Mesodermal cell (in vitro differentiated cells): Measurements from ENCODE around the gene PRDM2.
A peak's percentile ranks its signal among the peaks of the same experiment; 100 is the strongest.

Experiments
- H3K27ac ChIP-seq: 2 replicates; pipeline ENCODE4 v1.7.0; 2013; ENCODE audit warnings: mild to moderate bottlenecking, low read depth, low read length, moderate library complexity; ENCODE audit not compliant: severe bottlenecking
- H3K36me3 ChIP-seq: 2 replicates; pipeline ENCODE4 v1.7.1; 2013; ENCODE audit warnings: mild to moderate bottlenecking, low read length, moderate library complexity; ENCODE audit not compliant: control insufficient read depth, insufficient read depth
- H3K4me1 ChIP-seq: one replicate; pipeline ENCODE4 v1.7.1; 2013; ENCODE audit warnings: mild to moderate bottlenecking, low read length; ENCODE audit not compliant: insufficient read depth, control insufficient read depth, poor library complexity, severe bottlenecking
- H3K4me3 ChIP-seq: 2 replicates; pipeline ENCODE4 v1.7.0; 2013; ENCODE audit warnings: low read length, control low read depth, mild to moderate bottlenecking; ENCODE audit not compliant: insufficient read depth, poor library complexity, severe bottlenecking; ENCODE audit errors: extremely low read depth
- H3K9me3 ChIP-seq: 2 replicates; pipeline ENCODE4 v1.7.1; 2013; ENCODE audit warnings: mild to moderate bottlenecking, low read length, moderate library complexity; ENCODE audit not compliant: control insufficient read depth
- WGBS, 2 experiments: methylation state at CpG; one replicate each; pipeline ENCODE4 v1.1.5; 2013; ENCODE audit warnings: missing lambda C conversion rate in 2 of 2; ENCODE audit not compliant: insufficient coverage in 2 of 2; 5-methylcytosine and 5-hydroxymethylcytosine counted together

Gene PRDM2

GRCh38 chr1:13733711-13734110 is 33.7 kb downstream of the PRDM2 start:
- Histone ChIP-seq H3K4me1 (peaks cover 6% of the 10 kb centered on the region), H3K27ac (no peak overlapping the region), H3K4me3 (no peak overlapping the region), H3K9me3 (no peaks in the 10 kb centered on the region), H3K36me3 (no peaks in the 10 kb centered on the region)
- 90% methylated on average over 1 of the region's 1 CpG; no CpG with 5 or more reads in 1 of the 2 experiments for WGBS, 2 experiments

- Histone ChIP-seq H3K36me3 (no peaks in the 10 kb centered on the region), H3K4me3 (no peak overlapping the region), H3K9me3 (no peaks in the 10 kb centered on the region), H3K4me1 (peaks cover 6% of the 10 kb centered on the region), H3K27ac (no peak overlapping the region)
- WGBS, 2 experiments = 90 to 95% methylated on average over 5 of the region's 11 CpGs
These were observed 35.4 kb downstream of the PRDM2 start for GRCh38 chr1:13735168-13735930.

GRCh38 chr1:13737398-13737797 is 37.4 kb downstream of the PRDM2 start:
- H3K9me3 ChIP-seq = no peaks in the 10 kb centered on the region
- H3K27ac ChIP-seq = no peak overlapping the region
- no peak overlapping the region for H3K4me3 ChIP-seq
- H3K4me1 ChIP-seq = peaks cover 6% of the 10 kb centered on the region
- H3K36me3 ChIP-seq = no peaks in the 10 kb centered on the region

GRCh38 chr1:13746342-13746741 is 46.4 kb downstream of the PRDM2 start:
- WGBS, 2 experiments = no CpG with 5 or more reads among the region's 3 CpGs
- no peaks in the 10 kb centered on the region for H3K9me3 ChIP-seq
- no peaks in the 10 kb centered on the region for H3K36me3 ChIP-seq
- H3K4me1 ChIP-seq = peaks cover 2% of the 10 kb centered on the region
- H3K4me3 ChIP-seq = no peak overlapping the region
- no peak overlapping the region for H3K27ac ChIP-seq

GRCh38 chr1:13748610-13749505 is 48.9 kb downstream of the PRDM2 start:
- peaks cover 9% of the 10 kb centered on the region for H3K4me1 ChIP-seq
- peak overlapping the region; percentile 71 for H3K27ac ChIP-seq
- H3K4me3 ChIP-seq = peak overlapping the region; percentile 83
- H3K36me3 ChIP-seq = peaks cover 15% of the 10 kb centered on the region
- WGBS, 2 experiments = 2% methylated on average over 57 to 80 of the region's 83 CpGs
- H3K9me3 ChIP-seq = no peaks in the 10 kb centered on the region

- H3K4me1 ChIP-seq = peaks cover 14% of the 10 kb centered on the region
- peak overlapping the region; percentile 82 for H3K27ac ChIP-seq
- peak overlapping the region; percentile 83 for H3K4me3 ChIP-seq
- no peaks in the 10 kb centered on the region for H3K9me3 ChIP-seq
- H3K36me3 ChIP-seq = peaks cover 17% of the 10 kb centered on the region
- WGBS, 2 experiments = 0 to 1% methylated on average over 60 to 81 of the region's 81 CpGs
These were observed 49.8 kb downstream of the PRDM2 start for GRCh38 chr1:13749543-13750341.

- no peak overlapping the region for H3K27ac ChIP-seq
- WGBS, 2 experiments = 90 to 97% methylated on average over 4 to 5 of the region's 5 CpGs
- no peak overlapping the region for H3K4me3 ChIP-seq
- H3K4me1 ChIP-seq = peaks cover 17% of the 10 kb centered on the region
- H3K36me3 ChIP-seq = peaks cover 17% of the 10 kb centered on the region
- no peaks in the 10 kb centered on the region for H3K9me3 ChIP-seq
These were observed 51.5 kb downstream of the PRDM2 start for GRCh38 chr1:13751458-13751871.

- Histone ChIP-seq H3K4me1 (peaks cover 18% of the 10 kb centered on the region), H3K4me3 (no peak overlapping the region), H3K36me3 (peaks cover 17% of the 10 kb centered on the region), H3K27ac (no peak overlapping the region), H3K9me3 (no peaks in the 10 kb centered on the region)
- WGBS, 2 experiments = 96 to 97% methylated on average over 5 to 7 of the region's 7 CpGs
These were observed 52.0 kb downstream of the PRDM2 start for GRCh38 chr1:13751985-13752384.

GRCh38 chr1:13752852-13753251 is 52.9 kb downstream of the PRDM2 start:
- peaks cover 17% of the 10 kb centered on the region for H3K36me3 ChIP-seq
- H3K4me3 ChIP-seq = no peak overlapping the region
- H3K27ac ChIP-seq = no peak overlapping the region
- H3K4me1 ChIP-seq = peaks cover 26% of the 10 kb centered on the region
- WGBS, 2 experiments = 94 to 98% methylated on average over 4 to 5 of the region's 6 CpGs
- H3K9me3 ChIP-seq = no peaks in the 10 kb centered on the region

- peaks cover 27% of the 10 kb centered on the region for H3K4me1 ChIP-seq
- no peak overlapping the region for H3K4me3 ChIP-seq
- no peaks in the 10 kb centered on the region for H3K9me3 ChIP-seq
- H3K27ac ChIP-seq = no peak overlapping the region
- WGBS, 2 experiments = 88 to 100% methylated on average over 2 to 4 of the region's 5 CpGs
- peaks cover 17% of the 10 kb centered on the region for H3K36me3 ChIP-seq
These were observed 53.8 kb downstream of the PRDM2 start for GRCh38 chr1:13753636-13754402.
